GM12878 (cell line): ENCODE measurements around the gene RUBCNL. TPM values are rescaled to one million over a fixed set of nuclear protein-coding genes. Genes with fewer than 3 reads are reported as not detected.

Experiments
- ATAC-seq: fragments of 200-7000 bp; cut with Tn5 transposase; 3 replicates; pipeline ENCODE4 v1.9.1; 2020; ENCODE audit warnings: mild to moderate bottlenecking, moderate library complexity
- BruUV-seq: library from RNA; stranded (reverse); fragments of 400-500 nt; replicated peaks from 2 replicates; lab custom pipeline; 2021; lab: Mats Ljungman, UMichigan
- CTCF ChIA-PET: fragments of 300-600 bp; sonication (Branson Sonifier 250); formaldehyde crosslinking; extraction: SDS; loops from one replicate; lab custom pipeline; 2021; ENCODE audit warnings: inconsistent platforms; lab: Yijun Ruan, JAX
- POLR2A ChIA-PET: fragments of 350-600 bp; formaldehyde crosslinking; extraction: SDS; loops from one replicate; lab custom pipeline; 2021; ENCODE audit warnings: inconsistent platforms; lab: Charles Lee
- RAD21 ChIA-PET: fragments of 300-600 bp; sonication (Branson Sonifier 250); formaldehyde crosslinking; loops from one replicate; lab custom pipeline; 2023; ENCODE audit warnings: antibody characterized with exemption; ENCODE audit not compliant: unreplicated experiment; lab: Charles Lee
- SMC1A ChIA-PET: fragments of 300-600 bp; sonication (Branson Sonifier 250); formaldehyde crosslinking; loops from one replicate; lab custom pipeline; 2023; ENCODE audit not compliant: unreplicated experiment, uncharacterized antibody; lab: Charles Lee
- DNase-seq: peaks from one replicate; pipeline ENCODE4 v3.0.0-alpha.2; 2011; ENCODE audit warnings: low read depth, low spot score
- FAIRE-seq: peaks from 3 replicates; lab custom pipeline; 2011; peaks lifted over from hg19 to GRCh38; lab: Jason Lieb, UNC
- H2AFZ ChIP-seq: 2 replicates; pipeline ENCODE4 v1.6.0; 2011; ENCODE audit warnings: low read depth, low read length, control low read depth; ENCODE audit not compliant: control insufficient read depth
- H3K27ac ChIP-seq: 2 replicates; pipeline ENCODE4 v1.5.1; 2011; ENCODE audit warnings: control low read depth; ENCODE audit not compliant: control insufficient read depth, insufficient read depth
- H3K27me3 ChIP-seq, 2 experiments: replicated peaks in 1 of 2; 2 replicates each; pipeline versions ENCODE4 v1.6.0 to v1.6.1; 2011; ENCODE audit warnings: low read length in 1 of 2; ENCODE audit not compliant: control insufficient read depth in 2 of 2, insufficient read depth in 2 of 2
- H3K36me3 ChIP-seq, 2 experiments: 2 replicates each; pipeline ENCODE4 v1.5.1; 2011; ENCODE audit warnings: low read length in 1 of 2; ENCODE audit not compliant: control insufficient read depth in 2 of 2, insufficient read depth in 2 of 2
- H3K4me1 ChIP-seq: 2 replicates; pipeline ENCODE4 v1.6.1; 2011; ENCODE audit warnings: mild to moderate bottlenecking, low read length, moderate library complexity, mixed read lengths; ENCODE audit not compliant: control insufficient read depth, insufficient read depth
- H3K4me2 ChIP-seq: 2 replicates; pipeline ENCODE4 v1.6.0; 2011; ENCODE audit warnings: control low read depth; ENCODE audit not compliant: control insufficient read depth, insufficient read depth
- H3K4me3 ChIP-seq: fragments of 200-600 bp; sonication (generic); 2 replicates; pipeline ENCODE4 v1.5.1; 2016
- H3K79me2 ChIP-seq: 2 replicates; pipeline ENCODE4 v1.6.0; 2011; ENCODE audit warnings: low read length; ENCODE audit not compliant: control insufficient read depth, insufficient read depth
- H3K9ac ChIP-seq: 2 replicates; pipeline ENCODE4 v1.8.0; 2011; ENCODE audit warnings: low read length, control low read depth, mixed read lengths; ENCODE audit not compliant: control insufficient read depth, insufficient read depth
- H3K9me3 ChIP-seq: replicated peaks from 3 replicates; pipeline ENCODE4 v1.5.1; 2011; ENCODE audit warnings: mild to moderate bottlenecking, low read length; ENCODE audit not compliant: control insufficient read depth, insufficient read depth
- H4K20me1 ChIP-seq: 2 replicates; pipeline ENCODE4 v1.6.0; 2011; ENCODE audit not compliant: control insufficient read depth, insufficient read depth
- EED ChIP-seq: sonication (generic); IDR thresholded peaks from 2 replicates; pipeline ENCODE4 v1.6.1; 2016; ENCODE audit warnings: antibody characterized with exemption, low read depth
- HDAC6 ChIP-seq: fragments of 200-600 bp; sonication (generic); IDR thresholded peaks from one replicate; pipeline ENCODE4 v1.8.0; 2017; ENCODE audit warnings: antibody characterized with exemption; ENCODE audit not compliant: unreplicated experiment
- IRF3 ChIP-seq: fragments of 450-650 bp; IDR thresholded peaks from 2 replicates; pipeline ENCODE4 v1.6.1; 2014; ENCODE audit warnings: mild to moderate bottlenecking
- JUND ChIP-seq: IDR thresholded peaks from 2 replicates; pipeline ENCODE4 v1.6.1; 2012; ENCODE audit warnings: low read depth, mild to moderate bottlenecking, low read length, improper control_type of control experiment, moderate library complexity
- LARP7 ChIP-seq: fragments of 450-650 bp; IDR thresholded peaks from 2 replicates; pipeline ENCODE4 v1.6.1; 2017; ENCODE audit warnings: mild to moderate bottlenecking
- MLLT1 ChIP-seq: fragments of 450-650 bp; IDR thresholded peaks from 2 replicates; pipeline ENCODE4 v1.6.1; 2016; ENCODE audit warnings: mild to moderate bottlenecking
- MTA2 ChIP-seq: fragments of 450-650 bp; IDR thresholded peaks from 2 replicates; pipeline ENCODE4 v1.6.1; 2016; ENCODE audit warnings: low read depth, mild to moderate bottlenecking, moderate library complexity
- MTA3 ChIP-seq: IDR thresholded peaks from 2 replicates; pipeline ENCODE4 v1.6.1; 2012; ENCODE audit warnings: low read length, inconsistent platforms, borderline replicate concordance
- MXI1 ChIP-seq: fragments of 150-350 bp; IDR thresholded peaks from 2 replicates; pipeline ENCODE4 v1.6.1; 2011; ENCODE audit warnings: low read depth, mild to moderate bottlenecking, inconsistent platforms, low read length, improper control_type of control experiment
- MYB ChIP-seq: fragments of 150-350 bp; IDR thresholded peaks from 2 replicates; pipeline ENCODE4 v1.6.1; 2014; ENCODE audit warnings: mild to moderate bottlenecking, low read depth, low read length, borderline replicate concordance
- NFYA ChIP-seq: IDR thresholded peaks from 2 replicates; pipeline ENCODE4 v1.6.1; 2011; ENCODE audit warnings: low read depth, mild to moderate bottlenecking, low read length, improper control_type of control experiment, borderline replicate concordance
- NFYB ChIP-seq: IDR thresholded peaks from 2 replicates; pipeline ENCODE4 v1.6.1; 2011; ENCODE audit warnings: low read depth, mild to moderate bottlenecking, low read length, improper control_type of control experiment, moderate library complexity; ENCODE audit not compliant: insufficient read depth
- NR2C1 ChIP-seq: fragments of 450-650 bp; IDR thresholded peaks from 2 replicates; pipeline ENCODE4 v1.6.1; 2017; ENCODE audit warnings: antibody characterized with exemption, mild to moderate bottlenecking, moderate library complexity
- RAD21 ChIP-seq: IDR thresholded peaks from 2 replicates; pipeline ENCODE4 v1.6.1; 2011; ENCODE audit warnings: mild to moderate bottlenecking, low read depth, low read length, moderate library complexity; ENCODE audit not compliant: insufficient read depth
- RCOR1 ChIP-seq: conservative IDR thresholded peaks from 2 replicates; pipeline ENCODE4 v1.6.1; 2012; ENCODE audit warnings: low read depth, low read length, improper control_type of control experiment
- SREBF2 ChIP-seq: IDR thresholded peaks from 2 replicates; pipeline ENCODE4 v1.6.1; 2012; ENCODE audit warnings: mild to moderate bottlenecking, low read length
- STAT1 ChIP-seq: fragments of 450-650 bp; conservative IDR thresholded peaks from 2 replicates; pipeline ENCODE4 v1.6.1; 2014; ENCODE audit warnings: antibody characterized with exemption, mild to moderate bottlenecking
- STAT3 ChIP-seq: IDR thresholded peaks from 2 replicates; pipeline ENCODE4 v1.6.1; 2011; ENCODE audit warnings: low read depth, low read length, improper control_type of control experiment
- TCF3 ChIP-seq: IDR thresholded peaks from 2 replicates; pipeline ENCODE4 v1.6.1; 2012; ENCODE audit warnings: low read depth, mild to moderate bottlenecking, low read length, borderline replicate concordance; ENCODE audit not compliant: insufficient read depth
- ZBED1 ChIP-seq: IDR thresholded peaks from 2 replicates; pipeline ENCODE4 v1.6.1; 2016; ENCODE audit warnings: borderline replicate concordance
- ZNF622 ChIP-seq: fragments of 450-650 bp; IDR thresholded peaks from 2 replicates; pipeline ENCODE4 v1.6.1; 2017; ENCODE audit warnings: mild to moderate bottlenecking, inconsistent platforms
- WGBS: methylation state at CpG from one replicate; pipeline ENCODE4 v1.1.6; 2016; ENCODE audit warnings: low lambda C conversion rate; ENCODE audit not compliant: insufficient replicate concordance, insufficient coverage; ENCODE audit errors: missing lambda C conversion rate; 5-methylcytosine and 5-hydroxymethylcytosine counted together
- in situ Hi-C: fragments of 300-500 bp; cut with MboI; formaldehyde crosslinking; loops from 9 replicates; pipeline ENCODE4 v1.14.3; 2018; ENCODE audit warnings: mixed read lengths
- intact Hi-C: fragments of 100-400 bp; cut with micrococcal nuclease; formaldehyde crosslinking; loops from one replicate; pipeline ENCODE4 v1.14.2; 2022; ENCODE audit not compliant: unreplicated experiment
- polyA plus RNA-seq, 11 experiments: library from polyadenylated mRNA; depleted of rRNA in 4 of 11; unstranded in 6 of 11; stranded (reverse) in 5 of 11; fragments of >200 nt; fragmentation: Nextera tagmentation in 4 of 11; fragmentation: Illumina TruSeq in 1 of 11; extraction: Ambion mirVana in 4 of 11; extraction: Trizol in 1 of 11; gene quantifications; 1 replicate in 1 of 11; 2 replicates in 10 of 11; pipeline versions ENCODE4 v1.2.1 to v1.2.3, GENCODE V29; 2011 to 2016; ENCODE audit warnings: inconsistent platforms in 2 of 11, missing spikeins in 2 of 11, low read depth in 1 of 11
- total RNA-seq, 4 experiments: library from RNA; depleted of rRNA in 3 of 4; stranded (reverse); fragments of >200 nt in 3 of 4; fragmentation: Illumina TruSeq in 1 of 4; extraction: Trizol in 1 of 4; gene quantifications; 2 replicates each; pipeline versions ENCODE4 v1.2.1 to v1.2.3, GENCODE V29; 2013 to 2021

Gene RUBCNL
- total and polyA plus RNA-seq, 10 of the 15 experiments (the other 5 are each of a cell fraction or from before 2014, with no cell fraction given): 0.71 to 51.9 (median 38.2) TPM

GRCh38 chr13:46389457-46390451, 2.7 kb upstream of the RUBCNL start (continued):
- TF ChIP-seq MYB: no peak
- no peak for TF ChIP-seq NFYA

- no peak for DNase-seq
- CTCF ChIA-PET: interaction anchor here (1.2 to 5.1 kb wide), 5 partner anchors 10 to 210 kb away, joined by 3 to 47 read pairs (median 3); no protein-coding TSS in a partner anchor
- no peaks in the 10 kb centered on the region for H3K9me3 ChIP-seq
- peak overlapping the region; percentile 83 for H3K4me2 ChIP-seq
- no peaks in the 10 kb centered on the region for H3K27me3 ChIP-seq
- SMC1A ChIA-PET: interaction anchor here (0.8 to 7.9 kb wide), 17 partner anchors 10 to 694 kb away, joined by 3 to 81 read pairs (median 4); no protein-coding TSS in a partner anchor
- FAIRE-seq: no peak
- H3K9ac ChIP-seq: peak overlapping the region; percentile 53
- H2AFZ ChIP-seq: no peak overlapping the region
- no peak for ATAC-seq
- no peaks in the 10 kb centered on the region for H4K20me1 ChIP-seq
- H3K36me3 ChIP-seq: no peaks in the 10 kb centered on the region
- peak overlapping the region; percentile 85 for H3K27ac ChIP-seq
- no TSS peak for BruUV-seq
- H3K79me2 ChIP-seq: peaks cover 56% of the 10 kb centered on the region
- in situ Hi-C loops: no loop called here
- intact Hi-C loops: loop anchor here (5.0 to 10.0 kb wide), 2 partner anchors 66 to 207 kb away; partner anchors contain the start of gene LCP1
- RAD21 ChIA-PET: interaction anchor here (0.6 to 7.6 kb wide), 4 partner anchors 9 to 225 kb away, joined by 3 to 100 read pairs (median 3); partner anchors contain the start of gene LCP1
- 41% methylated on average over 3 of the region's 3 CpGs for WGBS
- peak overlapping the region; percentile 61 for H3K4me3 ChIP-seq
- POLR2A ChIA-PET: interaction anchor here (0.8 to 3.4 kb wide), 4 partner anchors 9 to 691 kb away, joined by 3 to 25 read pairs (median 8); no protein-coding TSS in a partner anchor
- peaks cover 31% of the 10 kb centered on the region for H3K4me1 ChIP-seq
- TF ChIP-seq HDAC6 (no peak), EED (peak; percentile 79), STAT3 (no peak), MTA3 (no peak), STAT1 (no peak), SREBF2 (no peak), MXI1 (no peak; the same call in 1 of the 2 replicates), TCF3 (no peak), NFYB (no peak), RAD21 (no peak), LARP7 (no peak), NR2C1 (no peak), JUND (no peak), MLLT1 (no peak), MTA2 (no peak), RCOR1 (no peak), ZBED1 (no peak), IRF3 (no peak), ZNF622 (no peak)
Measured at GRCh38 chr13:46388846-46389245, 1.8 kb upstream of the RUBCNL start.
